OCI-LY3 (cell line): ENCODE data around the gene CACNA2D3.

Experiments
- CTCF ChIP-seq: fragments of 200-600, 300-600 bp; sonication (generic); IDR thresholded peaks from 2 replicates; pipeline ENCODE4 v1.5.1; 2014; ENCODE audit warnings: antibody characterized with exemption, low read length, low read depth
- EZH2phosphoT487 ChIP-seq: fragments of 200-600 bp; shearing (Covaris generic); IDR thresholded peaks from 2 replicates; pipeline ENCODE4 v1.6.1; 2018; ENCODE audit warnings: antibody characterized with exemption, mixed run types, low read depth

DNA sequence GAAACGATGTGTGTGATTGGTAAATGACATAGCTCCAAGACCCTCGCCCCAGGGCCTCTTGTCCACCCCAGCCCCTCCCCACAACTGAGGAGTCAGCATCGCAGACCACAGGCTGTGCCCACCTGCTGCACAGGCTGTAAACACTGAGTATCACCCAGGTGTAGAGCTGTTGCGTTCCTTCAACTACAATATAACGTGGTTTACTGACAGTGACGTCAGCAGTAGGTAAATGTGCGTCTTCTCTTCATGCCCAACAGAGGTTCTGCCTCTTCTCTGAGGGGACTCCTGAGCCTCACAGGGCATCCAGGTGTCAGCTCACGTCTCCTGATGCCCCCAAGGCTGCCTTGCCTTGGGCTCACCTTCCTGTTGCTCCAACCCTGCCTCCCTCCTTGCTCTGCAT, 395.1 kb downstream of the CACNA2D3 start:
- TF ChIP-seq CTCF (no peak), EZH2phosphoT487 (no peak)
